GM19455 (cell line): Measurements from ENCODE around the gene ERCC3.

ENCODE experiments used
- ATAC-seq: cut with Tn5 transposase; IDR thresholded peaks from one replicate; pipeline ENCODE4 v1.9.1; 2021; ENCODE audit not compliant: unreplicated experiment

The ERCC3 gene

GRCh38 chr2:127293748-127294562 is at the start of gene ERCC3:
TSS of gene ERCC3 (minus strand) at chr2:127294144. CDS start at chr2:127294081, 63 bp downstream.
- peak; percentile 98 for ATAC-seq

DNA sequence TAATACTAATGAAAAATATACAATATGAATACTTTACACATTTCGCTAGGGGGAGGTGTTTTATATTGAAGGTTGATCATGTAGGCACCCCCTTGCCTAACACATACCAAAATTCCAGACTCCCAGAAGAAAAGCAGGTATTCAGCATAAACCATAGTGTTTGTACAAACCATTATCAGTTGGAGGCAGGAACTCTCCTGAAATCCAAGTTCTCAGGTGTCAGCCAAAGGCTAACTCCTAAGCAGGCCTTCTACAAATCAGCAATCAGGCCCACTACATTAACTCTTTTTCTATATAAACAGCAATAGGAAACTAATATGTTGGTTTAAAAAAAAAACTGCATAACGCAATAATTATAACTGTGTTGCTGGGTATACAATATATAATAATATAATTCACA is 49.3 kb upstream of the ERCC3 start:
- ATAC-seq: no peak

DNA sequence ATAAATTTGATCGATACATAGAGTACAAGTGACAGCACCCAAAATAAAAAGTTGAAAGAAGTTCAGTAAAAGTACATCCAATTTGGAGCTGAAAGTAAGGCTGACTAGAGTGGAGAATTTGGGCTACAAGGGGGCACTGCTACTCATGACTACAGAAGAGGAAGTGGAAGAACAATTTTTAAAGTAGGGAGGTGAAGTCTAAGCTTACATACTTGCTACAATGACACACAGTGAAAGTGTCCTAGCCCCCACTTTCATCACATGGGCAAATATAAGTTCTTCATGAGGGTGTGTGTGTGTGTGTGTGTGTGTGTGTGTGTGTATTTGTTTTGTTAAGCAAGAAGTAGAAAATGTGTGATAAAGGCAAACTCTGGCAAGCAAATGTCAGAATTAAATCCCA is 48.2 kb upstream of the ERCC3 start:
- ATAC-seq: no peak

DNA sequence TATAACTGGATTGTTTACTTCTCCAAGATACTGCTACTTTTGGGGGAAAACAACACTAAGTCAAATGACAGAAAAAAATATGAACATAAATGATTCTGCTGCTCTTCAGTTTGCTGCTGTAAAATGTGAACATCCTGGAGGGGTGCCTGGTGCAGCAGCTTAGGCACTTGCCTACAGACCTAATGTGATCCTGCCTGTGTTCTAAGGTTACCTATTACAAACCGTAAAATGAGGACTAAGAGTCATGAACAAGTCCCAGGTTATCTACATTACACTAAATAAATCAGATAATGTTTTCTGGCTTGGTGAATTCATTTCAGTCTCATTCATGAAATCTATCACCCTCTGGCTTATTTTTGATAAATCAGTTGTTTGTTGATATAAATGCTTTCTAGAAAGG is 38.4 kb upstream of the ERCC3 start:
- no peak for ATAC-seq

- no peak for ATAC-seq
Observed at GRCh38 chr2:127330753-127331152, 36.8 kb upstream of the ERCC3 start.

DNA sequence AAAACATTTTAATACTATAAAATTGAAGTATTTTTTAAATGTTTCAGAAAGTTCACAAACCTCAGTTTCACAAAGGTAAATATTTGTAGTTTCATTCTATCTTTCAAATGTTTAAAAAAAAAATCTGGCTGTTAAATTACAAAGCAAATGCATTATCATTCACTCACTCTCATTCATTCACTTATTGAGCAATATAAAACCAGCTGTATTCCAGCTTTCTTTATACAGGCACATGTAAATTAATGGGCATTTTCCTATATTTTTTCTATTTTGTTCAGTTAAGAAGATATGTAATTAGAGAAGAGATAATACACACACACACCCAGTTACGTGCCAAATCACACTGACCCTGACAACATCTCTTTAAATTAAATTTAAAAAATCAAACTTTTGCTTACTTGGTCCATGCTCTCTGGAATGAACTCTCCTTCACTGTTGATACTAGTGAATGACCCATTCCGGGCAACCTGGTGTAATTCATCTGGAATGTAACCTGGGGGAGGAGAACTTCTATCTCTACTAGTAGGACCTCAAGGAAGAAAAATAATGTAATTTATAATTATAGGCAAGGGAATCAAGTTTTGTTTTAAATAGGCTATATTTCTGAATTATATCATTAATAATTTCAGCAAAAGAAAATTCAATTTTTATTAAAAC is 32.5 kb upstream of the ERCC3 start:
- no peak for ATAC-seq

DNA sequence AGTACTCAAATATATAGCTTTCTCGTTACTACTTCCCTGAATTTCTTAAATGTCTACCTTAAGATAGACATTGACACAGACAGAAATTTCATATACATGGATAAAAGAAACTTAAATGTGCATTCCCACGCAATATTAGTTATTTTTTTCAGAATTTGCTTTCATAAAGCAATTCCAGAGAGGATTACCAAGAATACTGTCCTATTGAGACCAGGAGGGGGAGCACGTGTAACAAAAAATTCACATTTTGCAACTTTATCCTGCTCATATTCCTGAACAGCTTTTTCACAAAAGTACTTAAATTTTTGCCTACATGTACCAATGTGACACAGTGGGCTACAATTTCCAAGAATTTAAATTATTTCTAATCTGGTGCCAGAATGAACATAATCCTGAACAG is 30.7 kb upstream of the ERCC3 start:
- no peak for ATAC-seq

- ATAC-seq: no peak
Observed at GRCh38 chr2:127321303-127321702, 27.4 kb upstream of the ERCC3 start.

DNA sequence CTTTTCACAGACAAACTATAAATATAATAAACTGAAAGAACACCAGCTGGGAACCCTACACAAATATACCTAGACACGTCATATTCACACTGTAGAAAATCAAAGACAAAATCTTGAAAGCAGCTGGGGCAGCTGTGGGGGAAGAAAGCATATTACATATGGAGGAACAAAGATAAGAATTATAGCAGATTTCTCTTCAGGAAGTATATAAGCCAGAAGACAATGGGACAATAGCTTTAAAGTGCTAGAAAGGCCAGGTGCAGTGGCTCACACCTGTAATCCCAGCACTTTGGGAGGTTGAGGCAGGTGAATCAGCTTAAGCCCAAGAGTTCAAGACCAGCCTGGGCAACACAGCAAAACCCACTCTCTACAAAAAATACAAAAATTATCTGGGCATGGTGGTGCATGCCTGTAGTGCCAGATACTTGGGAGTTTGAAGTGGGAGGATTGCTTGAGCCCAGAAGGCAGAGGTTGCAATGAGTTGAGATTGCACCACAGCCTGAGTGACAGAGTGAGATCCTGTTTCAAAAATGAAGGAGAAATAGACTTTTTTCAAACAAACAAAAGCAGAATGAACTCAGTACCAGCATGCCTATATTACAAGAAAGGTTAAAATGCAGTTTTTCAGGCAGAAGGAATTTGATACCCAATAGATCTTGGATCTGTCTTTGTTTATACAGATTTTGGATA is 26.8 kb upstream of the ERCC3 start:
- no peak for ATAC-seq

- ATAC-seq: no peak
Observed at GRCh38 chr2:127320067-127320466, 26.1 kb upstream of the ERCC3 start.

- no peak for ATAC-seq
Observed at GRCh38 chr2:127314193-127314988, 20.4 kb upstream of the ERCC3 start.

DNA sequence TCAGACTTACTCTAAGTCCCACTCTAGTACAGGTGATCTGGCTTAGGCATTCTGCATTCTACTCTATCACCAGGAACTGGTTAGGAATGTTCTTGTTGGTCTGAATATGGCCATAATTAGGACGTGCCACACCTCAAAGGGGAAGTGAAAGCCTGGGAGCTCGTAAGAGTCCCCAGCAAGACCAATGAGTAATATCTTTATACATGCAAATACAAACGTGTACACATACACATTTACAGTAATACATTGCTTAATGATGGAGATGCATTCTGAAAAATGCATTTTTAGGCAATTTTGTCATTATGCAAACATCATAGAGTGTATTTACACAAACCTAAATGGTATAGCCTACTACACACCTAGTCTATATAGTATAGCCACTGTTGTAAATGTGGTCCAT is 19.5 kb upstream of the ERCC3 start:
- peak; percentile 97 for ATAC-seq

GRCh38 chr2:127310980-127311379 is 17.0 kb upstream of the ERCC3 start:
- ATAC-seq: no peak

- ATAC-seq: no peak
Observed at GRCh38 chr2:127309468-127309867, 15.5 kb upstream of the ERCC3 start.

GRCh38 chr2:127308586-127309138 is 14.7 kb upstream of the ERCC3 start:
- no peak for ATAC-seq

GRCh38 chr2:127305990-127306585 is 12.1 kb upstream of the ERCC3 start:
- no peak for ATAC-seq

DNA sequence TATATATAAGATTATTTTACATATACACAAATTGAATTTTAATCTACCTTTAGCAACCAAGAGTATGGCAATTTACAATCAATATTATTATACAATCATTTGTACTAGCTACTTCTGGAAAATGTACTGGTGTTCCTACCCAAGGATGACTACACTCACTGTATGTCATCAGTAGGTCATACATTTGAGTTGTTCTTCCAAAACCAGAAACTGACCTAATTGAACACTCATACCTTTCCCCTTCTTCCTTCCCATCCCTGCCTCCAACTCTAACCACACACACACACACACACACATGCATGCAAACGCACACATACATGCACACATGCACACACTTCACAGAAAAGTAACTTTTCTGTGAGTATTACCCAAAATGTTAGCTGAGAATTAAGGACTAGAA is 8.2 kb upstream of the ERCC3 start:
- ATAC-seq: no peak

GRCh38 chr2:127293386-127293747 is 577 bp downstream of the ERCC3 start:
- ATAC-seq: no peak

DNA sequence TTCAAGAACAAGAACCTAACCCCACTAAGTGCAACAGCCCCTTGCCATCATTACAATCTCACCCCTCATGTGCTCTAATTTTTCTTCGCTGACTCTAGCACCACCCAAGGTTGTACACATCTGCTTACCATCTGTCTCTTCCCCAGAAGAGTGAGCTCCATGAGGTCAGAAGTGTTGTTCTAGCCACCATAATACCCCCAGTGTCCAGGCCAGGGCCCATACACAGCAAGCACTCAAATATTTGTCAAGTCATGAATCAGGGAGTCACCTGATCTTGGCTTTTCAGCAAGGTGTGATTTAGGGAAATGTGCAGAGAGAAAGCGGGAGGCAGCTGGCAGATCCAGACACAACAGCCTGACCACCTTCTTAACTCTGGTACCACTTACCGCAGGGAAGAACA is 5.7 kb downstream of the ERCC3 start:
- ATAC-seq: no peak

GRCh38 chr2:127283275-127283674 is 10.7 kb downstream of the ERCC3 start:
- ATAC-seq: no peak

DNA sequence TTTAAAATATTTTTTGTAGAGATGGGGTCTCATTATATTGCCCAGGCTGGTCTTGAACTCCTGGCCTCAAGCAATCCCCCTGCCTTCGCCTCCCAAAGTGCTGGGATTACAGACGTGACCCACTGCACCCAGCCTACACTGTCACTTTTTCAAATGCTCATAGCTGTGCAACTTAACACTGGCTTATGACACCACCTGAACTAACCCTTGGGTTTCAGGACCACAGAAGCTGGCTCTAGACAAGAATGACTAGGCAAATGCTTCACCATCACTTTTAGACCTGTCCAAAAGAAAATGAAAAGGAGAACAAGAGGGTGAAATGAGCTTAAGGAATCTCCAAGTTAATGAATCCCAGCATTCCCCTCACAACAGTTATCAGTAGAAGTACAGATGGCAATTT is 13.3 kb downstream of the ERCC3 start:
- no peak for ATAC-seq
